HG03060 (cell line): ENCODE data around the gene RAB33A.

Experiments
- ATAC-seq: cut with Tn5 transposase; IDR thresholded peaks from one replicate; pipeline ENCODE4 v1.9.1; 2021; ENCODE audit warnings: low read depth, moderate number of reproducible peaks; ENCODE audit not compliant: unreplicated experiment

The RAB33A gene

DNA sequence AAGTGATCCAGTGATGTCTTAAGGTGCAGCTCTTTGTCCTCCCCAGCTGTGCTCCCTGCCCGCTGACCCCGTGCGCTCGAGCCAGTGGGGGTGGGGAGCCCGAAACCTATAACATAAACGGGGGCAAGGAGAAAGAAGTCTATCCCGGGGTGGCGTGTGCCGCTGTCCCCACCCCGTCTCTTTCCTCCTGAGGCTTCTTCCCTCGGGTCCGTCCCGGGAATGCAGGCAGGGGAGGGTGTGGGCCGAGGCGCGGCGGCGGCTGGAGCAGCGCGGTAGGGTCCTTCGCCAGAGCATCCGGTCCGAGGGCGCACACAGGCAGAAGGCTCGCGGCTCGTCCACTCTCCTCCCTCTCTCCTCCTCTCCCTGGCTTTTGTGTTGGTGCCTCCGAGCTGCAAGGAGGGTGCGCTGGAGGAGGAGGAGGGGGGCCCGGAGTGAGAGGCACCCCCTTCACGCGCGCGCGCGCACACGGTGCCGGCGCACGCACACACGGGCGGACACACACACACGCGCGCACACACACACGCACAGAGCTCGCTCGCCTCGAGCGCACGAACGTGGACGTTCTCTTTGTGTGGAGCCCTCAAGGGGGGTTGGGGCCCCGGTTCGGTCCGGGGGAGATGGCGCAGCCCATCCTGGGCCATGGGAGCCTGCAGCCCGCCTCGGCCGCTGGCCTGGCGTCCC is at the start of gene RAB33A:
RAB33A (plus strand) TSS at position 517 of the 681 bp plus-strand sequence; CDS start at position 618, 101 bp downstream.
- no peak for ATAC-seq

DNA sequence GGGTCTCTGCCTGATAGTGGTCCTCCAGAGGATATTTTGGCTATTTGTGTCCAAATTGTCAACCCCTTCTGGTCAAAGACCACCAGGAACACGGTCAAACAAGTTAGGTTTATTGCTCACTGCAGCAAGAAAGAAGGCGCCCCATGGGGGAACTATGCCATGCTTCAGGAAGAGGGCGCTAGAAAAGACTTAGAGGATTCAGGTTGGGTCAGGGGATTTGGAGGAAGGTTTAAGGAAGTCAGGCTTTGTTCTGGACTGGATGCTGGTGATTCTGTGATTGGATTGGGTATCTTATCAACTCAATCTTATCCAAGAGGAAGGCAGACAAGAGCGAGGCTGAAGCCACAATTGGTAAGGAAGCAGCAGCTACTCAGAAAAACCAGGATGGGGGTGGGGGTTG is 47.2 kb upstream of the RAB33A start:
- ATAC-seq: no peak

DNA sequence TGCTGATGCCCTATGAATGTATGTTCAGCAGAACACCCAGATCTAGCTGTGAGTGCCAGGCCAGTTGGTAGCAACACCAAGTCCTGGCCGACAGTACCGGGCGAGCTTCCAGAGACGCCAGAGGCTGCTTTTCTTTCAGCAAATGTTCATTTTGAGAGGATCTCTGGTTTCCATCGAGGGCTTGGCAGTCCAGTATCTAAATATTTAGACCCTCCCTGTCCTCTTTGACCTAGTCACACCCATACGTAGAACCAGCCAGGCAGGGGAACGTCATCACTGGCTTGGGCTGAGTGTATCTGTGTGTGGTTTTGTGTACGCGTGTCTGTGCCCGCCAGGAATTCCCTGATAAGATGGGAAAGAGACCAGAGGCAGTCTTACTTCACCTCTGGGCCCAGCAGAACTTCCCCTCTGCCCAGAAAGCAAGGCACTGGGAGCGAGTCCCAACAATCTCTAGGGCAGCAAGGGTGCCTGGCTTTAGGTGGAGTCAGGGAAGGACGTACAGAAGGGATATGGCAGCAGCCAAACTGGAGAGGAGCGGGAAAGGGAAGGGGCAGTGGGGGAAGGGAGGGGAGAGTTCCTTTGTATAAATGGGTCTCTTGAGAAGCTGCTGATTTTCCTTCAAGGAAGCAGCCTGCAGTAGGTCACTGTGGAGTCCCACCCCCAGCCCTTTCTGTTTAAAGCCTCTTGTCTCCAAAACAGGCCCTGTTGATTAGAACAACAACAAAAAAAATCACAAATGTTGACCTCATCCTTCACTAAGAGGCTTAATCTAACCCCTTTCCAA is 46.5 kb upstream of the RAB33A start:
- no peak for ATAC-seq

DNA sequence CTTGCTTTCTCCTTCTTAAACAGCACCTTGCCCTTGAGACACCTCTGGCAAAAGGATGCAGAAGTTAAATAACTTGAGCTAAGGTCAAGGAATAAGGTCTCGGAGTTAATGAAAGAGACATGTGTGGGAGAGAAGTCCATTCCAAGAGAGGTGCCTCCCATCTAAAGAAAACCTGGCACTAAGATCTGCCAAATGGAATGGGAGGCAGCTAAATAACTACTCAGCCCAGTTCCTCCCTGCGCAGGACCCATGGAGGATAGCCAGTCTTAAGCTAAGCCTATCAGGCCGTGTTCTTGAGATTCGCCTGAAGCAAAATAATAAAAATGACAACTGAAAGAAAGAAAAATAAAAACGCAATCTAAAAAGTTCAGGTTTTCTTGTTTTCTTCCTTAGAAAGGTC is 40.8 kb upstream of the RAB33A start:
- ATAC-seq: no peak

DNA sequence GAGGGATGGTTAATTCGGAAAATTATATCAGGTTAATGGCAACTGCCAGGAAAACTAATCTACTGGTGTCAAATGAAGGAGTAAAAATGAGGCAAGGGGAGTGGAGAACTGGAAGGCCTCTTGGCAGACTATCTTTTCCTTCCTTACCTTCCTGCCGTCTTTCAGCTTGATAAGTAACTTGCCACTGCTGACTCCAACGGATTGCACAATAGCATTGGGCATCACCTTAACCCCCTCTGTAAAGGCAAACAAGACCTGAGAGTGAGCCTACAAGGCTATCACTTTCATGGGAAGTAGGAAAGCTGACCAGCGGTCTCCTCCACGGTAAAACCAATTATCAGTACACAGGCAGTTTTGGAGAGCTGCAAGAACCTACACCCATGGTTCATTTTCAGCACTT is 35.3 kb upstream of the RAB33A start:
- ATAC-seq: no peak

DNA sequence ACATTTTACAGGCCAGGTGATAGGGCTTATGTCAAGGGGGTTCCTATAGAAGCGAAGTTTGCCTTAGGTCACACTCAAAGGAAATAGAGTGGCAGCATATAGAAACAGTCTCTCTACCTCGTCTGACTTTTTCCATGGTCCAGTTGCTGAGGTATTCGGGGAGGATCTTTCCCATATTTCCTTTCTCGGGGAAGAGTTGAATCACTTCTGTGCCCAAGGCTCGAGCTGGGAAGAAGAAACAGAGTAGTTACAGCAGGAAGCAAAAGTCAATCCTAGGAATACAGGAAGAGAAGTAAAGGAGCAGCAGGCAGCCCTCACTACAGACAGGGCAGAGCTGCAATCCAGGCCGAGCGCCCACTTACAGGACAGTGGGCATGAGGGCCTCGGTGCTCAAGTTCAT is 34.8 kb upstream of the RAB33A start:
- ATAC-seq: no peak

DNA sequence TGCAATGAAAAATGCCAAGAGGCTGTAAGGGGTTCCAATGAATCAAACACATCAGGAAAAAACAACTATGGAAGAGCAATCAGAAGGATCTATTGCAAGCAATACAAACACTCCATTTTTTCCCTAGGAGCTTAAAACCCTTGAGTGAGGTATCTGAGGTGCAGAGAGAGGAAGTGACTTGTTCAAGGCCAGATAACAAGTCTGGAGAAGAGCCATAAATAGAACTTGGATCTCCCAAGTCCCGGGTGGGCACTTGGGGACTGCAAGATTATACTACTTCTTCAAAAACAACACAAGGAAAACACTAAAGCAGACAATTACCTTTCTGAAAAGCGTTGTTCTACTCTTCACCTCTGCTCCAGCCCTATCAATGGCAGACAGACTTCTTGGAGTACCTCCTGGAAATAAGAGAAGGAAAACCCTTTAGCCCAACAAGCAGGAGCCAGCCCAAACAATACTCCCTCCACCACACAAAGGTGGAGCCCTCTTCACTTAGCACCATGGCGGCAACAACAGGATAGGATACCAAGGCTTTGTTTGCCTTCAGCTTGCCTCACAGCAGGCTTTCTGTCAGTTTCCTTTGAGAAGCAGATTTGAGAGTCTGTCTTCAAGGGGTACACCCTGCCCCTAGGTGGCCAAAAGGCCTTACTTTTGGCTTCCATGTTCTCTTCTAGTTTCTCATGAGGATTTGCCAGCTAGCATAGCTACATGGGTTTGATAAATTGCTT is 32.1 kb upstream of the RAB33A start:
- ATAC-seq: no peak

DNA sequence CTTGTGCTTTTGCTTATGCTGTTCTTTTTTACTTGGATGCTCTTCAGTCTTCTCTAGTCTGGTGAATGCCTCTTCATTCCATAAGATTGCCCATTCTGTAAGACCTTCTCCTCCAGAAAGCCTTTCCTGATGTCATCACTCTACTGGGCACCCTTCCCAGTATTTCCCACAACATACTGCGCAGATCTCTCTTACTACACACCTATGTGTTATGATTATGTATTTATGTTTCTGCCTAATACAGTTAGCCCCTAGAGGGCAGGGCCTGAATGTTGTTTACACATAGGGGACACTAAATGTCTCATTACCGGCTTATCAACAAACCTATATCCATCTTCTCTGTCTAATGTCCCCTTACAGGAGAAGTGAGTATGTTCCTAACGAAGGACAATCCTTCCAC is 27.3 kb upstream of the RAB33A start:
- no peak for ATAC-seq

DNA sequence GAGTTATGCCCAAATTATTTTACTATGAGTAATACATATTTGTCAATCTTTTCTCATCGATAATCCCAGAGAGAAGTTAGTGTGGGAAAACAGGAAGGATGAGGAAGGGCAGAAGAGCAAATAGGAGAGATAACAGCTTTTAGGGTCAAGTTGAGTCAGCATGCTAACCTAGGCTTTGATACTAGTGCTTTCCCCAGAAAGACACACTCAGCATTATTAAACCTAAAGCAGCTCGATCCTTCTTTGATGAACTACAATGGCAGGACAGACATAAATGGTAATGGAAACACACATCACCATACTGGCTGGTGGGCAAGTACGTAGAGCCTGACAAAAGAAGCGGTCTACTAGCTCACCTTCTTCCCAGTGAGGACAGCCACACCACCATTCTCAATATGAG is 26.6 kb upstream of the RAB33A start:
- no peak for ATAC-seq

DNA sequence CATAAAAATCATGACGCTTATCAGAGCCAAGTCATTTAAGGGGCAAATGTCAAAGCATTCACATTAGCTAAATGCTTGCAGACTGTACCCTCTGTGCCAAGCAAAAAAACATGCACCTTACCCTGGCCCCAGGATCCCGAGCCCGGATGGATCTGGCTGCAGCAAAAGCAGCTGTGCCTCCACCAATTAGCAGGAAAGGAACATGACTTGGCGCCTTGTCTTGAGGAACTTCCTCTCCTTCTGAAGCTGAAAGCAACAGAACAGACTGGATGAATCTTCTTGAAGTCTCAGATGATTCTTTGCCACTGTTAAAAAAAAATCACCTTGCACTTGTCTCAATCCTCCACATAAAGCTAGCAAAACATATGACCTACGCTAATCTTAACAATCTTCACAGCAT is 24.1 kb upstream of the RAB33A start:
- ATAC-seq: no peak

DNA sequence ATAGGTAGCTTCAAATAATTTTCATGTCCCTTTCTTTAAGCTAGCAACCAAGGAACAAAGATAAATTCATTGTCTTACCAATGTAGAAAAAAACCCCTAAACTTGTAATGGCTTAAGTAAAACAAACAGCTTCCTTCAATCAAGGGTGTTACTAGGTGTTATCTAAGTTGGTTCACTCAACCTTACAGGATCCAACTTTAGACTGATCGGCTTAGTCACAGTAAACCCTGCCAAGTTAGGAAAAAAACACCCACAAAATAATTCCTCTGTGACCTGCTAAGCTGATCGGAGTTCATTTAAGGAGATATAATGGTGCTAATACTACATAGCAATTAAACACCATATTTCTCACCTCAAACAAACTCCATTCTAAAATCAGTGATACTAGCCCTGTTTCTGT is 16.2 kb upstream of the RAB33A start:
- no peak for ATAC-seq

DNA sequence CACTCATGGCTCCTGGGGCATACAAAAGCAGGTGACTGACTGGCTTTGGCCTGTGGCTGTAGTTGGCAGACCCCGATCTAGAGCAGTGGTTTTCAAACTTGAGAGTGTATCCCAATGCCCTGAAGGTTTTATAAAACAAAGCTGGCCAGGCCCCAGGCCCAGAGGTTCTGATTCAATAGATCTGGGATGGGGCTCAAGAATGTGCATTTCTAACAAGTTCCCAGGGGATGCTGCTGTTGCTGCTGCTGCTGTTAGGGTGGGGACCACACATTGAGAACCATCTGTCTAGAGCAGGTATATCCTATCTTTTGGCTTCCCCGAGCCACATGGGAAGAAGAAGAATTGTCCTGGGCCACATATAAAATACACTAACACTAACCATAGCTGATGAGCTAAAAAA is 13.5 kb upstream of the RAB33A start:
- ATAC-seq: no peak

DNA sequence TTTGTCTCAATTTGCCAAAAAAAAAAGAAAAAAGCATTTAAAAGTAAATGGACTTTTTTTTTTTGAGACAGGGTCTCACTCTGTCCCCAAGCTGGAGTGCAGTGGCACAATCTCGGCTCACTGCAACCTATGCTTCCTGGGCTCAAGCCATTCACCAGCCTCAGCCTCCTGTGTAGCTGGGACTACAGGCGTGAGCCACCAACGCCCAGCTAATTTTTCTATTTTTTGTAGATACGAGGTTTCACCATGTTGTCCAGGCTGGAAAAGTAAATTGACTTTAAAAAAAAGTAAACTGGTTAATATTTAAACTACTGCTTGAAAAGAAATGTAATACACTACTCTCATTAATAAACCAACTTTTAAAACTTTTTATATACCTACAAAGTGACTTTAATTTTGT is 12.0 kb upstream of the RAB33A start:
- no peak for ATAC-seq

DNA sequence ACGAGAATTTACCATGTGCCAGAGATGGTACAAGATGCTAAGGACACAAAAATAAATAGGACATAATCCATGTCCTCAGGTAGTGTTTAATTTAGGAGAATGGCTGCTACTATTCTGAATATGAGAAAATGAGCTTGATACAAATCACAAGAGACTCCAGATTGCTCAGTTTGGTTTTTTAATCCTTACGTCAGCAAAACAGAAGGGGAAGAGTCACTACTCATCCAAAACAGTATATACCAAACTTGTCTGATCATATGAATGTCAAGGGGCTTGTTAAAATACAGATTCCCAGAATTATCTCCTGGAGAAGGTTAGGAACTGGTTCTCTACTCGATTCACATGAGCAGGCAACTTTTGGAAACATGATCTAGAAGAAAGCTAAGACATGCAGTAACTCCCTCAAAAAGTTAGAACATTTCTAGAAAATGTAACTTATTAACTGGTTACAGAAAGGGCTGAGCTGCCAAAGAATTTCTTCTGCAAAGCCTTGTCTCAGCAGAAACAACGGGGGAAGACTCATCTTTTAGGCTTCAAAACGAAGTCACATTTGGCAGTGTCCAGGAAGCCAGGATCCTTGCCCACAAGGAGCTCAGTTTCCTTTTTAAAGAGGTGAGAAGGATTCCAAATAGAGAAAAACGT is 9.5 kb upstream of the RAB33A start:
- ATAC-seq: no peak

DNA sequence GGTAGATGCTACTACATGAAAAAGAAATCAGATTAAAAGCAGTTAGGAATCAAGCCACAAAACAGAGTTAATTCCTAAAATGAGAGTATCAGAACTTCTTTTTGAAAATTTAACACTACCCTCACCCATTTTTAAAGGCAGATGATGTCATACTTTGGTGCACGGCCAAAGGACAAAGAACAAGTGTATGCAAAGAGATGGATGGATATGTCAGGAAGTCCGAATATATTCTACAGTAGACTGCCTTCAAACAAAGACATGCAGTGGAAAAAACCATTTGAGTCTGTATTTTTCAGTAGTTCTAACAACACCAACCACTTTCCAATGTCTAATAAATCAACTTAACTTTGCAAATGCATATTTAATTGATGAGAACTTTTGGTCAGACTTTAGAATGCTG is 8.4 kb upstream of the RAB33A start:
- ATAC-seq: no peak

DNA sequence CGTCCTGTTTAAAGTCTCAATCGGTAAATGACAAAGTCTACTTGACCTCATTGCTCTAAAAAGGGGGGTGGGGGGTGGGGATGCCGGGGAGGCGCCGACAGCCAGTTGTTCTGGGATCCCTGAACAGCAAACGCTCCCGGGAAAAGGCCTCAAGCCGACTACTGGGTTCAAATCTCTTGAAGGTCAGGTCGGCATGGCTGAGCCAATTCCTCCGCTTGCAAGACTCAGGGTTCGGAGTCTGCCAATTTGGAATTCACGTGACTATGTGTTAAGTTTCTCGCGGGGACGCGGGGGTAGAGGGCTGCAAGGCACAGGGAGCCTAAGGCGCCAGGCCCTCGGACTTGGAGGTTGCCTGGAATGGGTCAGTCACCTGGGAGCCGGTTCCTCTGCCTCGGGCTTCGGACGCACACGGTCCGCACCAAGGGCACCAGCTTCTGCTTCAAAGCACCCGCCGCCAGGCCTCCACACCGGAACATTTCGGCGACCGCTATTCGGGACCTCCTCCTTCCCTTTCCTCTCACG is 6.5 kb upstream of the RAB33A start:
- ATAC-seq: peak; percentile 12

DNA sequence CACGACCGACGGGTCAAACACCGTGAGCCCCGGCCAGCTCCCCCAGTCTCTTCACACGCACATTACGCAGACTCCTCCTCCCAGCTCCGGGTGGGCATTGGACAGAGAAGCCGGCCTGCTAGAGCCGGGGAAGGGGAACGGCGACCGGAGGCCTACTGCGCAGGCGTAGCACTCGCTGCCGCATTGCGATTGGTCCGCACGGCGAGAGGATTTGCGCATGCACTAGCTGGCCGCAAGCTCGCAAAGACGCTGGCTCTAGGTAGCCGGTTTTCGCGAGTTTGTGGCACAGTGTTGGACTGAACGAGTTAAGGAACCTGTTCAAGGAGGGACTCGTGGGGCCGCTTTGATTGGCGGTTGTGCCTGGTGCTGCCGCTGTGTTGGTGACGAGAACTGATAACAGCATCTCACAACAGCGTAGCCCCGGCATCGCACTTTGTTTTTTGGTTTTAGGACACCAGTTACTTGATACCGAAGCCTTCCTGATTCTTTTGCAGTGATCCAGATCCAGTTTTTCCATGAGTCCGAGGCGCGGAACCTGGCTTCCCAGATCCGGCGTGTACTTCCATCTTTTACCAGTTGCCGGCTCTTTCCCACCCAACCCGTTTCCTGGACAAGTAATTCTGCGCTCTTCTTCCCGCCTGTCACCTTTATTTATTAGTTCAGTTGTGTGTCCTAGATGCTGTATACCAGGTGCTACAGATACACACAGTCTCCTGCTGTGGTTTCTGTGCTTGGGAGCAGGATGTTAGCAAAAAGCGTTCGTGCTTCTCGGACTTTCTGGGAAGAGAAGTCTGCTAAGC is 5.9 kb upstream of the RAB33A start, which contains the start of gene AIFM1:
AIFM1 (minus strand) TSS at position 139 of the 800 bp plus-strand sequence. CDS start 185 bp downstream, outside the sequence.
- peak; percentile 83 for ATAC-seq

DNA sequence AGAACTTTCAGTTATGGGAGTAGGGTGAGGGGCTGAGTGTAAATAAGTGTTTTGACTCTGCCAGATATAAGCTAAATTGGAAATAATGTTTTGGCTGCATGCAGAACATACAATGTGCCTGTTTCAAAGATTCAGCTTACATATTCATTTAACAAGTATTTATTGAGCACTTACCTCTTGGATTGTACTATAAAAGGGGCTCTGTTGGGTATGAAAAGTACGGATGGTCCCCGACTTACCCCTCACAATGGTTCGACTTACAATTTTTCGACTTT is 5.3 kb upstream of the RAB33A start:
- no peak for ATAC-seq

DNA sequence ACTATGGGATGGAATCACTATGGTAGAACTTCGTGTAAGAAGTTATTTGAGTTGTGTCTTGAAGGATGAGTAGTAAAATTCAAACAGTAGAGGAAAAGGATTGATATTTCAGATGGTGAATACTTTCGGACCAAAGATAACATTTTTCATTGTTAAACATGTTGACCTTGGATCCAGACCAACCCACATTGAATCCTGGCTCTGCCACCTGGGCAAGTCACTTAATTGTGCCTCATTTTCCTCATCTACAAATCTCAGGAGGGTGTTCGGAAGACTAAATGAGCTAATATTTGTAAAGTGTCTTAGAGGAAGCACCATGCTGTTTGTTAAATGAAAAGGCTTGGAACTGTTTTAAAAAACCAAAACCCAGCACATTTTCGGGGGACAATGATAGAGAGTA is 4.7 kb upstream of the RAB33A start:
- ATAC-seq: no peak
